Fibroblast of the aortic adventitia (primary cell): ENCODE results near the gene FRMD4A. TPM values are rescaled to one million over a fixed set of nuclear protein-coding genes. Genes with fewer than 3 reads are reported as not detected.

Experiments
- DNase-seq: peaks from one replicate; pipeline ENCODE4 v3.0.0-alpha.2; 2010; ENCODE audit warnings: low read depth
- H3K4me3 ChIP-seq: 2 replicates; pipeline ENCODE4 v1.5.1; 2011; ENCODE audit warnings: low read depth, mild to moderate bottlenecking, control low read depth, low read length, moderate library complexity
- total RNA-seq: library from RNA; depleted of rRNA; stranded (reverse); fragments of >200 nt; gene quantifications from 2 replicates; pipeline ENCODE4 v1.2.3, GENCODE V29; 2012; ENCODE audit warnings: low replicate concordance
- TF ChIP-seq, protein P1 (sequence below): IDR thresholded peaks from 2 replicates; pipeline ENCODE4 v1.5.1; 2011; ENCODE audit warnings: mild to moderate bottlenecking, low read length, control low read depth, inconsistent platforms; ENCODE audit not compliant: insufficient read depth

FRMD4A gene
- total RNA-seq, 1 donor = 42.4 TPM

GRCh38 chr10:13733071-13733470 is 597.7 kb downstream of the FRMD4A start:
- DNase-seq = no peak

DNA sequence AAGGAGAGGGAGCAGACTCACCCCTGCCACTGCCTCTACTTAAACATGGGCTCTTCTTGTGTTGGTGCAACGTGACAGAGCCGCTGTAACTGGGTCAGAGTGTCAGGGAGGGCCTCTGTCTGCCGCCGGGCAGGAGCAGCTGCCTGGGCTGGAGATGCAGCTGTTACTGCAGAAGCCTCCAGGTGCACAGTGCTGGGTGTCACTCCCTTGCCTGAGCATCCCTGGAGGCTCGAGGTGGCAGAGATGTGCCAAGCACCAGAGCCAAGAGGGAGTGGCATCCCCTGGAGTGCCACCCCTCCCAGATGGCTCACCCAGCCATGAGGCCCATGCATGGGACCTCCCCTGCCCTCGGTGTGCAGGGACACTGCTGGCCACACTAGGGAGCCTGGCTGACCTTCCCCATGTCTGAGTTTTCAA is 598.3 kb downstream of the FRMD4A start:
- no peak for DNase-seq
- TF ChIP-seq, protein P1, sequence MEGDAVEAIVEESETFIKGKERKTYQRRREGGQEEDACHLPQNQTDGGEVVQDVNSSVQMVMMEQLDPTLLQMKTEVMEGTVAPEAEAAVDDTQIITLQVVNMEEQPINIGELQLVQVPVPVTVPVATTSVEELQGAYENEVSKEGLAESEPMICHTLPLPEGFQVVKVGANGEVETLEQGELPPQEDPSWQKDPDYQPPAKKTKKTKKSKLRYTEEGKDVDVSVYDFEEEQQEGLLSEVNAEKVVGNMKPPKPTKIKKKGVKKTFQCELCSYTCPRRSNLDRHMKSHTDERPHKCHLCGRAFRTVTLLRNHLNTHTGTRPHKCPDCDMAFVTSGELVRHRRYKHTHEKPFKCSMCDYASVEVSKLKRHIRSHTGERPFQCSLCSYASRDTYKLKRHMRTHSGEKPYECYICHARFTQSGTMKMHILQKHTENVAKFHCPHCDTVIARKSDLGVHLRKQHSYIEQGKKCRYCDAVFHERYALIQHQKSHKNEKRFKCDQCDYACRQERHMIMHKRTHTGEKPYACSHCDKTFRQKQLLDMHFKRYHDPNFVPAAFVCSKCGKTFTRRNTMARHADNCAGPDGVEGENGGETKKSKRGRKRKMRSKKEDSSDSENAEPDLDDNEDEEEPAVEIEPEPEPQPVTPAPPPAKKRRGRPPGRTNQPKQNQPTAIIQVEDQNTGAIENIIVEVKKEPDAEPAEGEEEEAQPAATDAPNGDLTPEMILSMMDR = no peak
- no peak overlapping the region for H3K4me3 ChIP-seq

More at GRCh38 chr10:13733071-13733470, 597.7 kb downstream of the FRMD4A start:
- no peak overlapping the region for H3K4me3 ChIP-seq
- TF ChIP-seq, protein P1 = no peak

DNA sequence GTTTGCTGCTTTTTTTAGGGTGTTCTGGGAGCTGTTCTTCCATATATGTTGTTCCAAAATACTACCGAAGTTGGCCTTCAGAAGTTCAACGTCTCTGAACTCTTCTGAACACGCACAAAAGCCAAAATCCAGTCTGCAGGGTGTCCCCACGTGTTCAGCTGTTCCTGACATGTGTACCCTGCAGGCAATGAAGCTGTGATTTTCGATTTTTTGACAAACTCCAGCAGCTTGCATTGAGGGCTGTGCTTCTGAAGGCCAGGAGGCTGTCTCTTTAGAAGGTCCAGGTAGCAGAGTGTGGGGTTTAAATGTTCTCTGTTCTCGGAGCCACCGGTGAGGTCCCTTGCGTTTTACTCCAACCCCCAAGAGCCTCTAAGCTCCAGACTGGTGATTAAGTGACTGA is 598.9 kb downstream of the FRMD4A start:
- TF ChIP-seq, protein P1 = no peak
- DNase-seq = no peak
- H3K4me3 ChIP-seq = no peak overlapping the region

DNA sequence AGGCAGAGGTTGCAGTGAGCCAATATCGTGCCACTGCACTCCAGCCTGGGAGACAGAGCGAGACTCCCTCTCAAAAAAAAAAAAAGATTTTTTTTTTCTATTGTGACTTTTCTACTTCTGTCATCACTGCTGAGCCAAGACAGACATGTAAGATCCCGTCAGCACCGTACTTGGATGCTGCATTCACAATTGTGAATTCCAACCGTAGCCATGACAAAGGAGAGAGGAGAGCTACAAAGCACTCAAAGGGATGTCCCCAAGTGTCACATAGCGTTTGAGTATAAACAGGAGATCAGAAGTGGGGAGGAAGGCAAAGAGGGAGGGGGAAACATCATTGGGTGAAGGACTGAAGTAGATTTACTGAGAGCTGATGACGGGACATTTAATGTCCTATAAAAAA is 599.8 kb downstream of the FRMD4A start:
- TF ChIP-seq, protein P1 = no peak
- DNase-seq = no peak
- no peak overlapping the region for H3K4me3 ChIP-seq

DNA sequence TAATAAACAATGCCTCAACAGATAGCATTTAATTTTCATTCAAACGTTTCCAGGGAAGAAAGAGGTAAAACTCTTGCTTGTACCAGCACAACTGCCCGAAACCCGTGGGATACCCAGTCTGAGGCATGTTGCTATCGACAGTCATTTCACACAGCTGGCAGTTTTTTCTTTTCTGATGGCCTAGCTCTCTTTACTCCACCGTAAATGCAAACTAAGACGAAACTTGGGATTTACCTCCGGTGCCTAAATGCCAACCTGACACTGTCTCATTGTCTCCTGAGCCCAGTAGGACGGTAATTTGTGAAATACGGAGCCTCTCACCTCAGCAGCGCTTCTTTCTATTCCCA is 600.4 kb downstream of the FRMD4A start:
- DNase-seq = no peak
- TF ChIP-seq, protein P1 = no peak
- no peak overlapping the region for H3K4me3 ChIP-seq

DNA sequence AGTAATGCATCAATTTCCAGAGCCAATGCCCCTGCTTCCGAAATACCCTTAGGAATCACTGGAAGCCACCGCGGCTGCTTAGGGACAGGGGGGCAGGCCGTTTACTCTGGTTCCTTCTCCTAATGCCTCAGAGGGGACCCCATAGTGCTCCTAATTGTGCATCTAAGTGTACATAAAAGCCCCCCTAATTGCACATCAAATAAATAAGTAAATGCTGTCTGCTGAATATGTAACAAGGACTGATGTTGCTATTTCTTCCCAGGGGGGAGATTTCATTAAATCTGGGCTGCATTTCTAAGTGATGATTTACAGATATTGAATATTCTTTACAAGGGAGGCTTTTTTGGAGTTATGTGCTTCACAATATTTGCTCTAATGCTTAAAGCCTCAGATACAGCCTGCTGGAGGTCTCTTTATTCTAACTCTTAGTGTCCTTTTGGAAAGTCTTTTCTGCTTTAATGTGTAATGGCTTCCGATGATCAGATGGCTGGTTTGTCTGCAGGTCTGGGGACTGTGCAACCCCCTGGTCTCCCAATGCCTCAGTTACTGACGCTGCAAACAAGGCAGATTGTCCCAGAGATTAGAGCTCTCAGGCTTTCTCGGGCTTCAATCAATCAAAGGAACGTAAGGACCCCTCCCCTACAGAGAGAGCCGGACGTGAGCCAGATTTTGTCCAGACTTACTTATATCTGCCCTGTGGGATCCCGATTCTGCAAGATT is 601.0 kb downstream of the FRMD4A start:
- H3K4me3 ChIP-seq = no peak overlapping the region
- TF ChIP-seq, protein P1 = no peak
- no peak for DNase-seq
